Amniotic epithelial cell (primary cell): ENCODE measurements around the gene CNOT11.
"Not testable (repeated sequence)": the region's sequence is repeated elsewhere in the genome, so short reads cannot be mapped to it uniquely, and the experiment has no call there.

Experiments
- DNase-seq: peaks from one replicate; pipeline ENCODE4 v3.0.0-alpha.2; 2010; ENCODE audit warnings: low read depth

CNOT11 gene

GRCh38 chr2:101310090-101310833 is 57.6 kb downstream of the CNOT11 start:
- DNase-seq, result no peak

DNA sequence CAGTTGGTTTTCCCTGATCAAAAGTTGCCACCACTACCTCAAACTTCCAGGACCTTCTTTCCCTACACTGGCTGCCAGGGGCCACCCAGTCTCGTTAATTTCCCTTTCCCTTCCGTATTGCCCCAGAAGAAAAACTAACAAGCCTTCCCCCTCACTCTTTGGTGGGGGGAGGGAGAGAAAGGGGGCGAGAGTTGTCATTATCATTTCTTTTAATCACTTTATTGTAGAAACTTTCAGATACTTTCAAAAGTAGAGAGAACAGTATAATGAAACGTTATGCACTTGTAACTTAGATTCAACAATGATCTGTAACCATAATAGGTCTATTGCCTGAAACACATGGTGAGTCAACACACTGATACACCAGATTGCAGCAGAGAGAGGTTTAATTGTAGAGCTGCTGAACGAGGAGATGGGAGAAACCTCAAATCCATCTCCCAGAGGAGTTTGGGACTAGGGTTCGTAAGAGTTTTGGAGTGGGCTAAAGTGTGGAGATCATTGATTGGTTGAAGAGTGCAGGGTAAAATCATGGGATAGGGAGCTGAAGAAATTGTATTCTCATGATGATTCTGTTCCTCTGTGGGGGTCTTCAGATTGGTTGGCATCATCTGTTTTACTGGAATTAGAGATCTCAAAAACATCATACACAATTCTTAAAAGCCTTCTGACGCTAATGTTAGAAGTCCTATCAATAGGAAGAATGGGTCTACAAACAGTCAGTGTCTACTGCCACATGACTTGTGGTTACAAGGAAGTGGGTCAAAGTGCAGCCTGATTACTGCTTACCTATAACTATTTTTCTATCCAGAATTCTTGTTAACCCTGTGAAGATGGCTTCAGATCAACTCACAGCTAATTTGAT is 58.4 kb downstream of the CNOT11 start:
- no peak for DNase-seq

DNA sequence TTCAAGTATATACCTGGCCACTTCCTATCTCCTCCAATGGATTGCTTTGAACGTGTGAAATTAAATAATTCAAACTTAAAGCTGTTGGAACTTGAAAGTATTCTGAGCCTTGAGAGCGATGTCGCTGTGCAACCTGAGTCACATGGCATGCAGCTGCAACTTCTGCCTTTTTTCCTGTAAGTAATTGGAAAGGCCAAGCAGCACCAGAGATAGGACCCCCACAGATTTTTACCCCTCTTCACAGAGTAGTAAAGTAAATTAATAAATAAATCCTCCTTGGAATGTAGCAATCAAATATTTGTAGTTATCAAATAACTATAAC is 59.0 kb downstream of the CNOT11 start:
- DNase-seq, result no peak

DNA sequence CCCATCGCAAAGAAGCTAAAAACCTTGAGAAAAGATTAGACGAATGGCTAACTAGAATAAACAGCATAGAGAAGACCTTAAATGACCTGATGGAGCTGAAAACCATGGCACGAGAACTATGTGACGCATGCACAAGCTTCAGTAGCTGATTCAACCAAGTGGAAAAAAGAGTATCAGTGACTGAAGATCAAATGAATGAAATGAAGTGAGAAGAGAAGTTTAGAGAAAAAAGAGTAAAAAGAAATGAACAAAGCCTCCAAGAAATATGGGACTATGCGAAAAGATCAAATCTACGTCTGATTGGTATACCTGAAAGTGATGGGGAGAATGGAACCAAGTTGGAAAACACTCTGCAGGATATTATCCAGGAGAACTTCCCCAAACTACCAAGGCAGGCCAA is 63.9 kb downstream of the CNOT11 start:
- not testable (repeated sequence) for DNase-seq
